ENCODE measurements around the gene RPL36AL. TPM values are rescaled to one million over a fixed set of nuclear protein-coding genes. Genes with fewer than 3 reads are reported as not detected.

The RPL36AL gene
- total and polyA plus RNA-seq, 3 experiments from 2014 or later = 236 to 709 (median 273) TPM

- peak overlapping the region in 3 of 8 donors; percentile 9 to 79 (median 78) for H3K27ac Mint-ChIP-seq
- POLR2A ChIA-PET = no interaction called here
Observed at GRCh38 chr14:49614196-49614595, 6.2 kb downstream of the RPL36AL start.

GRCh38 chr14:49612671-49613070 is 7.8 kb downstream of the RPL36AL start:
- DNase-seq = no peak
- Histone ChIP-seq H3K4me3 (ENCODE audit: low read length) (no peak overlapping the region), H3K4me1 (ENCODE audit: insufficient read depth, low read length) (peaks cover 2% of the 10 kb centered on the region), H3K36me3 (ENCODE audit: insufficient read depth, low read length) (no peaks in the 10 kb centered on the region), H3K9me3 (ENCODE audit: low read length) (no peaks in the 10 kb centered on the region), H3K27me3 (ENCODE audit: insufficient read depth, low read length, poor library complexity, severe bottlenecking) (no peaks in the 10 kb centered on the region), H3K27ac (ENCODE audit: low read depth, low read length) (no peak overlapping the region)
- Mint-ChIP-seq H3K4me1 (peaks cover 6 to 23% (median 16%) of the 10 kb centered on the region in 3 donors), H3K4me3 (no peak overlapping the region), H3K27me3 (no peaks in the 10 kb centered on the region), H3K9me3 (no peaks in the 10 kb centered on the region), H3K27ac (peak overlapping the region in 1 of 8 donors; percentile 77), H3K36me3 (peaks cover 0 to 24% (median 4%) of the 10 kb centered on the region in 3 donors)
- POLR2A ChIA-PET = no interaction called here
- CTCF ChIA-PET = no interaction called here

More at GRCh38 chr14:49614196-49614595, 6.2 kb downstream of the RPL36AL start:
- no peaks in the 10 kb centered on the region for H3K9me3 ChIP-seq (ENCODE audit: low read length)
- H3K36me3 ChIP-seq (ENCODE audit: insufficient read depth, low read length) = peaks cover 5% of the 10 kb centered on the region
- H3K4me1 ChIP-seq (ENCODE audit: insufficient read depth, low read length) = peaks cover 17% of the 10 kb centered on the region
- Mint-ChIP-seq H3K4me3 (no peak overlapping the region), H3K4me1 (peaks cover 18 to 37% (median 25%) of the 10 kb centered on the region in 3 donors), H3K36me3 (peaks cover 0 to 34% (median 12%) of the 10 kb centered on the region in 3 donors), H3K9me3 (no peaks in the 10 kb centered on the region), H3K27me3 (no peaks in the 10 kb centered on the region)
- no peak for DNase-seq
- no peak overlapping the region for H3K27ac ChIP-seq (ENCODE audit: low read depth, low read length)
- H3K4me3 ChIP-seq (ENCODE audit: low read length) = no peak overlapping the region
- CTCF ChIA-PET = interaction anchor here (0.6 to 1.1 kb wide), 2 partner anchors 20 kb away, joined by 3 read pairs; no protein-coding TSS in a partner anchor
- H3K27me3 ChIP-seq (ENCODE audit: insufficient read depth, low read length, poor library complexity, severe bottlenecking) = no peaks in the 10 kb centered on the region

GRCh38 chr14:49612251-49612650 is 8.2 kb downstream of the RPL36AL start:
- Histone ChIP-seq H3K27me3 (ENCODE audit: insufficient read depth, low read length, poor library complexity, severe bottlenecking) (no peaks in the 10 kb centered on the region), H3K4me1 (ENCODE audit: insufficient read depth, low read length) (no peaks in the 10 kb centered on the region), H3K27ac (ENCODE audit: low read depth, low read length) (no peak overlapping the region), H3K4me3 (ENCODE audit: low read length) (no peak overlapping the region), H3K36me3 (ENCODE audit: insufficient read depth, low read length) (no peaks in the 10 kb centered on the region), H3K9me3 (ENCODE audit: low read length) (no peaks in the 10 kb centered on the region)
- Mint-ChIP-seq H3K36me3 (peaks cover 0 to 23% (median 4%) of the 10 kb centered on the region in 3 donors), H3K9me3 (no peaks in the 10 kb centered on the region), H3K27ac (no peak overlapping the region), H3K4me3 (no peak overlapping the region), H3K4me1 (peaks cover 3 to 19% (median 12%) of the 10 kb centered on the region in 3 donors), H3K27me3 (no peaks in the 10 kb centered on the region)
- DNase-seq = no peak
- ChIA-PET POLR2A (no interaction called here), CTCF (interaction anchor here (0.6 kb wide), 1 partner anchor 147 kb away, joined by 3 read pairs; no protein-coding TSS in a partner anchor)

- Mint-ChIP-seq H3K27me3 (no peaks in the 10 kb centered on the region), H3K4me1 (peaks cover 3 to 11% (median 10%) of the 10 kb centered on the region in 3 donors), H3K4me3 (no peak overlapping the region), H3K9me3 (no peaks in the 10 kb centered on the region), H3K27ac (no peak overlapping the region), H3K36me3 (peaks cover 0 to 26% (median 5%) of the 10 kb centered on the region in 3 donors)
- no peaks in the 10 kb centered on the region for H3K4me1 ChIP-seq (ENCODE audit: insufficient read depth, low read length)
- no peak overlapping the region for H3K4me3 ChIP-seq (ENCODE audit: low read length)
- no peaks in the 10 kb centered on the region for H3K9me3 ChIP-seq (ENCODE audit: low read length)
- no peak for DNase-seq
- H3K36me3 ChIP-seq (ENCODE audit: insufficient read depth, low read length) = no peaks in the 10 kb centered on the region
- H3K27ac ChIP-seq (ENCODE audit: low read depth, low read length) = no peak overlapping the region
- ChIA-PET POLR2A (interaction anchor here (0.6 kb wide), 1 partner anchor 364 kb away, joined by 3 read pairs; no protein-coding TSS in a partner anchor), CTCF (interaction anchor here (1.0 to 1.1 kb wide), 2 partner anchors 9 to 12 kb away, joined by 3 read pairs; partner anchors contain the start of genes LRR1 and RPL36AL)
- no peaks in the 10 kb centered on the region for H3K27me3 ChIP-seq (ENCODE audit: insufficient read depth, low read length, poor library complexity, severe bottlenecking)
Observed at GRCh38 chr14:49607583-49607982, 12.8 kb downstream of the RPL36AL start.

GRCh38 chr14:49598485-49599300 is 21.7 kb downstream of the RPL36AL start, which contains the start of gene LRR1:
Gene LRR1 (plus strand): TSS chr14:49598940. CDS start chr14:49599021, 81 bp downstream.
- CTCF ChIA-PET = interaction anchor here (1.0 to 3.5 kb wide), 9 partner anchors 9 to 264 kb away, joined by 3 to 28 read pairs (median 5); partner anchors contain the start of genes DNAAF2, KLHDC2, MGAT2 and RPL36AL
- DNase-seq = peak; percentile 77 to 91 (median 88)
- POLR2A ChIA-PET = interaction anchor here (0.6 to 2.8 kb wide), 10 partner anchors 11 to 517 kb away, joined by 3 to 50 read pairs (median 5); partner anchors contain the start of genes DNAAF2, MGAT2, RPL36AL and RPS29
- H3K4me1 ChIP-seq (ENCODE audit: insufficient read depth, low read length) = peaks cover 10% of the 10 kb centered on the region
- H3K27ac ChIP-seq (ENCODE audit: low read depth, low read length) = peak within 1 kb of the TSS; percentile 94
- no peaks in the 10 kb centered on the region for H3K9me3 ChIP-seq (ENCODE audit: low read length)
- H3K27me3 ChIP-seq (ENCODE audit: insufficient read depth, low read length, poor library complexity, severe bottlenecking) = no peaks in the 10 kb centered on the region
- Mint-ChIP-seq H3K27ac (peak within 1 kb of the TSS; percentile 94 to 99 (median 97)), H3K4me3 (peak within 1 kb of the TSS; percentile 93 to 100 (median 97)), H3K27me3 (no peaks in the 10 kb centered on the region), H3K4me1 (peaks cover 23 to 50% (median 36%) of the 10 kb centered on the region in 3 donors), H3K36me3 (peaks cover 0 to 28% (median 0%) of the 10 kb centered on the region in 3 donors), H3K9me3 (no peaks in the 10 kb centered on the region)
- peak within 1 kb of the TSS; percentile 99 for H3K4me3 ChIP-seq (ENCODE audit: low read length)
- no peaks in the 10 kb centered on the region for H3K36me3 ChIP-seq (ENCODE audit: insufficient read depth, low read length)

- Histone ChIP-seq H3K9me3 (ENCODE audit: low read length) (no peaks in the 10 kb centered on the region), H3K4me3 (ENCODE audit: low read length) (peak overlapping the region; percentile 99), H3K27ac (ENCODE audit: low read depth, low read length) (peak overlapping the region; percentile 94), H3K27me3 (ENCODE audit: insufficient read depth, low read length, poor library complexity, severe bottlenecking) (no peaks in the 10 kb centered on the region), H3K36me3 (ENCODE audit: insufficient read depth, low read length) (no peaks in the 10 kb centered on the region), H3K4me1 (ENCODE audit: insufficient read depth, low read length) (peaks cover 10% of the 10 kb centered on the region)
- no peaks in the 10 kb centered on the region for H3K9me3 Mint-ChIP-seq
- H3K4me3 Mint-ChIP-seq = peak overlapping the region; percentile 93 to 100 (median 97)
- DNase-seq = no peak
- H3K27me3 Mint-ChIP-seq = no peaks in the 10 kb centered on the region
- H3K4me1 Mint-ChIP-seq = peaks cover 23 to 50% (median 36%) of the 10 kb centered on the region in 3 donors
- CTCF ChIA-PET = interaction anchor here (1.0 to 3.5 kb wide), 6 partner anchors 8 to 264 kb away, joined by 3 to 28 read pairs (median 13); partner anchors contain the start of genes DNAAF2, MGAT2, RPL36AL and RPS29
- POLR2A ChIA-PET = interaction anchor here (1.9 to 2.8 kb wide), 3 partner anchors 12 to 36 kb away, joined by 12 to 50 read pairs (median 46); partner anchors contain the start of genes DNAAF2, MGAT2, RPL36AL and RPS29
- peaks cover 0 to 27% (median 0%) of the 10 kb centered on the region in 3 donors for H3K36me3 Mint-ChIP-seq
- peak overlapping the region; percentile 94 to 99 (median 97) for H3K27ac Mint-ChIP-seq
Observed at GRCh38 chr14:49598189-49598484, 22.3 kb downstream of the RPL36AL start.

DNA sequence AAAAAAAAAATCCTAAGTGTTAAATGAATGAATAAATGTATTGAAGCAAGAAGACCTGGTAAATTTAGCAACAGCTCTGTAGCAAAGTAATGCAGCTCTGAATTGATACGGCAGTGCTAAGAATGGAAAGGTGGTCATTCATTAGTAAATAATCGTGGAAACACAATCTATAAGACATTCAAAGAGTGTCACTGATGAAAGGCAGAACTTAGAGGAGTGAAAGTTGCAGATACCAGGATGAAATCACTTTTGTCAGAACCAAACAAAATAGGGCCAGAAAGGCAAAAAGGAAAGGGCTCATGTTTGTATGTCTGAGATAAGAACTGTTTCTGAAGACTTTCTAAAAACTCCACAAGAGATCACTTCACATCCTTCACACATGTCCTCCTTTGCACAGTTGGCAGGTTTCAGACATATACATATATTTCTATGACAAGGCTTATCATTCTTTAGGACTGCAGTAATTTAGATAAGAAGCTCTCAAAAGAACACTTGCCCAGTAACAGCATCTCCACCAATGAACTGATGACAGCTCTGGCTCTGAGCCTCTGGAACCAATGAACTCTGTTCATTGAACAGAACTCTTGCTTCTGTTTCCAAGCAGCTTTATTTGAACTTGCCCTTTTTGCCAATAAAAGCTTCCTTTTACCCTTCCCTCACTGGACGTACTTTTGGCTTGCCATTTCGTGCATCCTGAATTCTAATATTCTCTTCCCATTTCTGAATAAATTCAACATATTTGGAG is 25.9 kb downstream of the RPL36AL start:
- Histone ChIP-seq H3K4me3 (ENCODE audit: low read length) (no peak overlapping the region), H3K27me3 (ENCODE audit: insufficient read depth, low read length, poor library complexity, severe bottlenecking) (no peaks in the 10 kb centered on the region), H3K27ac (ENCODE audit: low read depth, low read length) (no peak overlapping the region), H3K36me3 (ENCODE audit: insufficient read depth, low read length) (no peaks in the 10 kb centered on the region), H3K9me3 (ENCODE audit: low read length) (no peaks in the 10 kb centered on the region), H3K4me1 (ENCODE audit: insufficient read depth, low read length) (peaks cover 7% of the 10 kb centered on the region)
- H3K9me3 Mint-ChIP-seq = no peaks in the 10 kb centered on the region
- H3K27ac Mint-ChIP-seq = peak overlapping the region in 1 of 8 donors; percentile 67
- DNase-seq = no peak
- H3K4me1 Mint-ChIP-seq = peaks cover 13 to 32% (median 23%) of the 10 kb centered on the region in 3 donors
- peaks cover 0 to 16% (median 0%) of the 10 kb centered on the region in 3 donors for H3K36me3 Mint-ChIP-seq
- ChIA-PET POLR2A (no interaction called here), CTCF (interaction anchor here (1.0 to 2.3 kb wide), 4 partner anchors 8 to 57 kb away, joined by 3 to 13 read pairs (median 5); partner anchors contain the start of genes MGAT2, RPL36AL and RPS29)
- H3K4me3 Mint-ChIP-seq = peak overlapping the region in 2 of 7 donors; percentile 37 to 83
- no peaks in the 10 kb centered on the region for H3K27me3 Mint-ChIP-seq

Measured in CD8-positive, alpha-beta memory T cell (primary cell).